ENCODE results near the gene MYL12A. TPM values are rescaled to one million over a fixed set of nuclear protein-coding genes. Genes with fewer than 3 reads are reported as not detected.

Gene MYL12A
- total and polyA plus RNA-seq, 2 of the 13 experiments (the other 11 are each of a cell fraction or from before 2014, with no cell fraction given), result 261 to 277 TPM

DNA sequence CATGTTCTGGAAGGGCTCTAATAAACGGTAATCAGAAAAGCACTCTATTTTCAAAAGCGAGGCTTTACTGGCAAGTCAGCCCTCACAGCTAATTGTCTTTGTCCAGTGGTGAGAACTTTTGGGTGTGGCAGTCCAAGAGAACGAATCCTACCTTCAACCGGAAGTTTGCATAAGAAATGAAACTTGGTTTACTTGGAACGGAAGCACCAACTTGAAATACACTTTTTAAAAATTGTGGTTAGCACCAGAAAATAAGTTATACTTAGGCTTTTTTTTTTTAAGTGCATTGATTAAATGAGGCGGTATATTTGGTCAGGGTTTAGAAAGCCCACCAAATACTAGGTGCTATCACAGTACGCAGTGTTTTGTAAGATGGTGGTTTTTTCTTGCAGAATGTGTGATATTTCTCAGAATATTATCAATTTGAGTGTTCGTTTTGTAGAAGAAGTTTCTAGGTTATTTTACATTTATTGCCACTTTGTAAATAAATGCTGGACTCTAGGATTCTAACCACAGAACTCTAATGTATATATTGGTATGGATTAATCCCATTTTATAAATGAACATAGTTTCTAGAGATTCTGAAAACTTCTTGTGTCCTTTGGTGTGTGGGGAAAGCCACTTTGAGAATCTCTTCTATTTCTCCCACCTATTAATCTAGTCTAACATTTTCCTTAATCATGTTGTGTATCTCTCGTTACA lies 1.2 kb downstream of the MYL12A start (continued):
- no peak for TF ChIP-seq NFKBIZ (CRISPR knock-in tag; IDR thresholded peaks at IDR 0.05)
- TF ChIP-seq, protein P1, sequence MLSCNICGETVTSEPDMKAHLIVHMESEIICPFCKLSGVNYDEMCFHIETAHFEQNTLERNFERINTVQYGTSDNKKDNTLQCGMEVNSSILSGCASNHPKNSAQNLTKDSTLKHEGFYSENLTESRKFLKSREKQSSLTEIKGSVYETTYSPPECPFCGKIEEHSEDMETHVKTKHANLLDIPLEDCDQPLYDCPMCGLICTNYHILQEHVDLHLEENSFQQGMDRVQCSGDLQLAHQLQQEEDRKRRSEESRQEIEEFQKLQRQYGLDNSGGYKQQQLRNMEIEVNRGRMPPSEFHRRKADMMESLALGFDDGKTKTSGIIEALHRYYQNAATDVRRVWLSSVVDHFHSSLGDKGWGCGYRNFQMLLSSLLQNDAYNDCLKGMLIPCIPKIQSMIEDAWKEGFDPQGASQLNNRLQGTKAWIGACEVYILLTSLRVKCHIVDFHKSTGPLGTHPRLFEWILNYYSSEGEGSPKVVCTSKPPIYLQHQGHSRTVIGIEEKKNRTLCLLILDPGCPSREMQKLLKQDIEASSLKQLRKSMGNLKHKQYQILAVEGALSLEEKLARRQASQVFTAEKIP (CRISPR knock-in tag; IDR thresholded peaks at IDR 0.05; ENCODE audit: borderline replicate concordance), result no peak
- TF ChIP-seq FOXC1 (CRISPR knock-in tag; IDR thresholded peaks at IDR 0.05; ENCODE audit: borderline replicate concordance), result no peak
- TF ChIP-seq NR2C2 (CRISPR knock-in tag; IDR thresholded peaks at IDR 0.05; ENCODE audit: borderline replicate concordance), result 0 out of 2 replicates have a peak, but pooled peaks have one; percentile 23
- TF ChIP-seq CEBPG (CRISPR knock-in tag; IDR thresholded peaks at IDR 0.05), result no peak
- no peak for TF ChIP-seq MATR3 (CRISPR knock-in tag; IDR thresholded peaks at IDR 0.05)
- TF ChIP-seq ERF (CRISPR knock-in tag; IDR thresholded peaks at IDR 0.05), result no peak
- peak; percentile 62; the same call in 1 of the 2 replicates for TF ChIP-seq ETV5 (CRISPR knock-in tag; IDR thresholded peaks at IDR 0.05; ENCODE audit: borderline replicate concordance)
- no peak for TF ChIP-seq ATRX (CRISPR knock-in tag; IDR thresholded peaks at IDR 0.05; ENCODE audit: borderline replicate concordance)
- TF ChIP-seq FOXO1 (CRISPR knock-in tag; IDR thresholded peaks at IDR 0.05), result no peak
- peak; percentile 50; the same call in 1 of the 2 replicates for TF ChIP-seq RBFOX2 (IDR thresholded peaks at IDR 0.05; ENCODE audit: low read depth, low read length)
- no peak for TF ChIP-seq NFIC (IDR thresholded peaks at IDR 0.05; ENCODE audit: low read length)
- TF ChIP-seq JUNB (CRISPR knock-in tag; IDR thresholded peaks at IDR 0.05; ENCODE audit: borderline replicate concordance), result no peak
- TF ChIP-seq ZNF674 (CRISPR knock-in tag; IDR thresholded peaks at IDR 0.05; ENCODE audit: low read depth), result no peak
- no peak for TF ChIP-seq FOXA1 (IDR thresholded peaks at IDR 0.05)
- peak; percentile 29; the same call in 1 of the 2 replicates for TF ChIP-seq FOXA1 (CRISPR knock-in tag; IDR thresholded peaks at IDR 0.05)
- no peak for TF ChIP-seq ZNF160 (CRISPR knock-in tag; IDR thresholded peaks at IDR 0.05)
- 0 out of 2 replicates have a peak, but pooled peaks have one; percentile 37 for TF ChIP-seq ELF3 (CRISPR knock-in tag; IDR thresholded peaks at IDR 0.05)
- TF ChIP-seq GABPB1 (CRISPR knock-in tag; IDR thresholded peaks at IDR 0.05), result peak; percentile 56; the same call in 1 of the 2 replicates
- TF ChIP-seq AFF4 (CRISPR knock-in tag; IDR thresholded peaks at IDR 0.05), result peak; percentile 35; the same call in 1 of the 2 replicates
- TF ChIP-seq POLR2AphosphoS5 (IDR thresholded peaks at IDR 0.05; ENCODE audit: low read depth, low read length), result 0 out of 2 replicates have a peak, but pooled peaks have one; percentile 21
- no peak for TF ChIP-seq NPAS2 (CRISPR knock-in tag; IDR thresholded peaks at IDR 0.05; ENCODE audit: borderline replicate concordance)
- TF ChIP-seq, protein P2, sequence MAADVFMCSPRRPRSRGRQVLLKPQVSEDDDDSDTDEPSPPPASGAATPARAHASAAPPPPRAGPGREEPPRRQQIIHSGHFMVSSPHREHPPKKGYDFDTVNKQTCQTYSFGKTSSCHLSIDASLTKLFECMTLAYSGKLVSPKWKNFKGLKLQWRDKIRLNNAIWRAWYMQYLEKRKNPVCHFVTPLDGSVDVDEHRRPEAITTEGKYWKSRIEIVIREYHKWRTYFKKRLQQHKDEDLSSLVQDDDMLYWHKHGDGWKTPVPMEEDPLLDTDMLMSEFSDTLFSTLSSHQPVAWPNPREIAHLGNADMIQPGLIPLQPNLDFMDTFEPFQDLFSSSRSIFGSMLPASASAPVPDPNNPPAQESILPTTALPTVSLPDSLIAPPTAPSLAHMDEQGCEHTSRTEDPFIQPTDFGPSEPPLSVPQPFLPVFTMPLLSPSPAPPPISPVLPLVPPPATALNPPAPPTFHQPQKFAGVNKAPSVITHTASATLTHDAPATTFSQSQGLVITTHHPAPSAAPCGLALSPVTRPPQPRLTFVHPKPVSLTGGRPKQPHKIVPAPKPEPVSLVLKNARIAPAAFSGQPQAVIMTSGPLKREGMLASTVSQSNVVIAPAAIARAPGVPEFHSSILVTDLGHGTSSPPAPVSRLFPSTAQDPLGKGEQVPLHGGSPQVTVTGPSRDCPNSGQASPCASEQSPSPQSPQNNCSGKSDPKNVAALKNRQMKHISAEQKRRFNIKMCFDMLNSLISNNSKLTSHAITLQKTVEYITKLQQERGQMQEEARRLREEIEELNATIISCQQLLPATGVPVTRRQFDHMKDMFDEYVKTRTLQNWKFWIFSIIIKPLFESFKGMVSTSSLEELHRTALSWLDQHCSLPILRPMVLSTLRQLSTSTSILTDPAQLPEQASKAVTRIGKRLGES (CRISPR knock-in tag; IDR thresholded peaks at IDR 0.05; ENCODE audit: borderline replicate concordance), result no peak
- peak; percentile 84 for TF ChIP-seq SAP130 (CRISPR knock-in tag; IDR thresholded peaks at IDR 0.05; ENCODE audit: low read depth)
